Prostate gland (tissue), 2 donors: ENCODE results near the gene PA2G4.

Experiments used
- POLR2A ChIP-seq: fragments of 450-650 bp; IDR thresholded peaks from one replicate; pipeline ENCODE4 v1.6.1; 2016; ENCODE audit warnings: antibody characterized with exemption, mild to moderate bottlenecking
- TF ChIP-seq, protein P1 (sequence below), 4 experiments: fragments of 200-600 bp in 2 of 4; fragments of 450-650 bp in 2 of 4; sonication (generic) in 2 of 4; IDR thresholded peaks; 1 replicate in 3 of 4; 2 replicates in 1 of 4; pipeline ENCODE4 v1.5.1; 2016 to 2019; ENCODE audit warnings: antibody characterized with exemption in 4 of 4, mild to moderate bottlenecking in 2 of 4, moderate library complexity in 2 of 4

DNA sequence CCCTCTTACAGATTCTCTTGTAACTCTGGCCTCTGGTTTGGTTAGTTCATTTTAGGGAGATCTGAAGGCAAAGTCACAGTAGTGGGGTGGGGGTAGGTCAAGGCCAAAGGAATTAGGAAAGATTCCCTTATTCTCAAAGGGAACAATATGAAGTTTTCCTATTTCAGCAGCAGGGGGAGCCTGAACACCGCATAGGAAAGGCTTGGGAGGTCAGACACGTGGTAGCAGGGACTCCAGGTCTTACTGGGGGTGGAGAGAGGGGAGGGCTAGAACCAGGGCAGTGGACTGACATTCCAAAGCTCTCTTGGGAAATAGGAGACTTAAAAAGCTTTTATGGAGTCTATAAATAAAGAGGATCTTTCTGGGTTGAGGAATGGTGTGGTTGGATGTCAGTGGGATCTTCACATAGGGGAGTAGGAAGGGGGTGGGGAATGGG is 15.0 kb downstream of the PA2G4 start:
- no peak for TF ChIP-seq POLR2A
- TF ChIP-seq, protein P1, sequence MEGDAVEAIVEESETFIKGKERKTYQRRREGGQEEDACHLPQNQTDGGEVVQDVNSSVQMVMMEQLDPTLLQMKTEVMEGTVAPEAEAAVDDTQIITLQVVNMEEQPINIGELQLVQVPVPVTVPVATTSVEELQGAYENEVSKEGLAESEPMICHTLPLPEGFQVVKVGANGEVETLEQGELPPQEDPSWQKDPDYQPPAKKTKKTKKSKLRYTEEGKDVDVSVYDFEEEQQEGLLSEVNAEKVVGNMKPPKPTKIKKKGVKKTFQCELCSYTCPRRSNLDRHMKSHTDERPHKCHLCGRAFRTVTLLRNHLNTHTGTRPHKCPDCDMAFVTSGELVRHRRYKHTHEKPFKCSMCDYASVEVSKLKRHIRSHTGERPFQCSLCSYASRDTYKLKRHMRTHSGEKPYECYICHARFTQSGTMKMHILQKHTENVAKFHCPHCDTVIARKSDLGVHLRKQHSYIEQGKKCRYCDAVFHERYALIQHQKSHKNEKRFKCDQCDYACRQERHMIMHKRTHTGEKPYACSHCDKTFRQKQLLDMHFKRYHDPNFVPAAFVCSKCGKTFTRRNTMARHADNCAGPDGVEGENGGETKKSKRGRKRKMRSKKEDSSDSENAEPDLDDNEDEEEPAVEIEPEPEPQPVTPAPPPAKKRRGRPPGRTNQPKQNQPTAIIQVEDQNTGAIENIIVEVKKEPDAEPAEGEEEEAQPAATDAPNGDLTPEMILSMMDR (IDR thresholded peaks at IDR 0.05): peak; percentile 66 to 95 (median 80)
